Measurements from ENCODE around the gene KRTAP7-1.

The KRTAP7-1 gene, protein sequence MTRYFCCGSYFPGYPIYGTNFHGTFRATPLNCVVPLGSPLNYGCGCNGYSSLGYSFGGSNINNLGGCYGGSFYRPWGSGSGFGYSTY

DNA sequence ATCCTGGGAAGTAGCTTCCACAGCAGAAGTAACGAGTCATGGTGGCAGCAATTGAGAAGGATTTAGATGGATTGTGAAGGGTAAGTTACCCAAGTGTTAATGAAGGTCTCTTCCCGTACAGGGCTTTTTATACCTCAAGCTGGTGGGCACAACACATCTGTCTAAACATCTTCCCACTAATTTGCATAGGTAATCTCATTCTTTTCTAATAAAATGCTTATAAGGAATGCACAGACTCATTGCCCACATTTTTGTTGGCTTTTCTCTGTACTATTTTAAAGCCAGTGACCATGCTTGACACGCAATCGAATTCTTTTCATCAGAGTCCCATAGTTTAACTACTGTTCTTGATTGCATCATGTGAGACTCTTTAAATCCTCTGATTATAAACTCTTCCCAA is at the start of gene KRTAP7-1:
KRTAP7-1 (minus strand) TSS at position 101 of the 400 bp plus-strand sequence; CDS start at position 40, 61 bp downstream.
- no peak for DNase-seq

DNA sequence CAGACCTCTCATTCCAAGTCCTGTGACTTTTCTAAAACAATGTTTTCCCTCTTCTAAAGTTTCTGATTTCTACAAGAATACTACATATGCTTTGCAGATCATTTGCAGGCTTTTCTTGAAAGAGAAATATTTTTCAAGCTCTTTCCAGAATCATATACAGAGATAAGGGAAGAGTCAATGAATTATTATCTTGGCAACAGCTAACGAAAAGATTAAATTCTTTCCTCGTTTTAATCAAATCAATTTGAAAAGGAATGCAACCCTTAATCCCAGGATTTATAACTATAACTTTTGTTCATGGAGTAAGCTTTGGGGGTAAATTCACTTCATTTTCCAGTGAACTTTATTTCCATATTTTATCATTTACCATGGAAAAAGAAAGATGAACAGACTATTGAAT is 45.0 kb upstream of the KRTAP7-1 start:
- DNase-seq = no peak

DNA sequence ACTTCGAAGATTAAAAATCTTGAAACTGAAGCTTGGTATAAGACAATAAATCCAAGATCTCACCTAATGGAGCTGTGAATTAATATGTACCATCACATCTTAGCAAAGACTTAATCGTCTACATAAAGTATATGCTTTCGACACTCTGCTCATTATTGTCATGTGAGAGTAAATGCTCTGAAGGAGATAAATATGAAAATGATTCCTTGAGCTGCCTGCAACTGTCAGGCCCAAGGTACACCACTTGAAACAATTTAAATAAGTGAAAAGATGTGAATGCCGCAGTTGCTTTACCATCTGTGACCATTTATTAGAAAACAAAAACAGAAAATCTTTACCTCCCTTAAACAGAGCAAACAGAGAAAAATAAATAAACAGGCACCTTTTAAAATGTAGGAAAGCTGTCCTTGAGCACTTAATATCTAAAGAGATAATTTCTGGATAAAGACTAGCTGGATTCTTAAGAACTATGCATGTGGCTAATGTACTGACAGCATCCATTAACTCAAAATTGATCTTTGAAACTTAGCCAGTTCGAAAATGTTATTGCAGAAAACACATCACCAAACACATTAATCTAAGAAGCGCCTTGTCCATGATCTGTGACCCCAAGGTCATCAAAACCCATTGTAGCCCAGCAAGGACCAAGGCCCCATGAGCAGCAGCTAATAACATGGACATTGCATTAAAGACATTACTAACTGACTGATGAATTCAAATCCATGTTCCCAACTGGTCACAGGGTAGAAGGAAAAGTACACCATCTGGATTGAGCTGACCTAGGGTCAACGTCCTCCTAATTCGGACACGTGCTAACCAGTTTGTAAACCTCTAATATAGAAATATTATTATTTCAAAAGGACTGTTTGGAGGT is 18.3 kb upstream of the KRTAP7-1 start:
- no peak for DNase-seq

DNA sequence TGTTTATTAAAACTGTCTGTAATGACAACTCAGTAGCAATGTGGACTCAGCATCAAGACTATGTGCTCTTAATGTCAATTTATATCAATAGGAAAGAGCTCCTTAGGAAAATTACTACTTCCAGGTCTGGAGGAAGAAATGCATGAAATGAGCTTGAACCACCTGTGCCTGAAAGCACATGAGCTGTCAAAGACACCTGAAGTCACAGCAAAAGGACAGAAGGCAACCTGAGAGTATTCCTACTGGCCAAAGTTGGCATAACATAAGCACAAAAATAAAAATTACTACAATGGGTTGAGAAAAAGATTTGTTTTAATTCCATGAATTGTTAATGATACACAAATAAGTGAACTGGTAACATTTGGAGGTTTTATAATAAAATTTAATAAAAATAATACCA is 13.4 kb upstream of the KRTAP7-1 start:
- DNase-seq = no peak

DNA sequence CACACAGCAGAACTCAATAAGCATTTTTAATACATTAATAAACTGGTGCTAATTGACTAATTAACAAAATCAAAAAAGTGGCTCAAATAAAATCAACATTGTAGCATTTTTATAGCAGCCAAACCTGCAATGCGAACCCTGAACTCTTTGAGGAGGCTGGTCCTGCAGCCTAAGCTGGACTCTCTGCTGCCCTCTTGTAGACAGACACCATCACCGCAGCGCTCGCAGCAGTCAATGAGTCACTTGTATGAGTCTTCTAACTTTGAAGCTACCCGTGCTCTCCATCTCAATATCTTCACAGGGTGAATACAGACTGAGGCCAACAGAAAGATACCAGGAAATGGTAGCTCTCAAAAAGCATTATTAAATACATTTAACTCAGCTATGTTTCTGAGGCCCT is 9.7 kb upstream of the KRTAP7-1 start:
- DNase-seq = no peak

DNA sequence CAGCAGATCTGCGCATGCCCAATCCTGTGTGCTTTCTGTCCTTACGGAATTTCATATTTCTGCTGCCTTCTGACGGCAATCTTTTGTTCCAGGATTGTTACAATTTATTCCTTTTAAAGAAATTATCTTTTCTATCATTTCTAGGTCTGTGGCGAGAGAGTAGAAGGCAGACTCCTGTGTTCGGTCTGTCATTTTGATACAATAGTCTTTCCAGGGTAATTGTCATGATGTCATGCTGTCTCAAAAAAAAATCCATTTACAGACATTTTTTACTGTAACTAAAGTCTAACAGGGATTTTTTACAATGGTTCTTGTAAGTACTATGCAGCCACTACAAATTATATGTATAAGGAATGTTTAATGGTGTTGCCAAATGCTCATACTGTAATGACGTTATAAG is 9.0 kb upstream of the KRTAP7-1 start:
- no peak for DNase-seq

DNA sequence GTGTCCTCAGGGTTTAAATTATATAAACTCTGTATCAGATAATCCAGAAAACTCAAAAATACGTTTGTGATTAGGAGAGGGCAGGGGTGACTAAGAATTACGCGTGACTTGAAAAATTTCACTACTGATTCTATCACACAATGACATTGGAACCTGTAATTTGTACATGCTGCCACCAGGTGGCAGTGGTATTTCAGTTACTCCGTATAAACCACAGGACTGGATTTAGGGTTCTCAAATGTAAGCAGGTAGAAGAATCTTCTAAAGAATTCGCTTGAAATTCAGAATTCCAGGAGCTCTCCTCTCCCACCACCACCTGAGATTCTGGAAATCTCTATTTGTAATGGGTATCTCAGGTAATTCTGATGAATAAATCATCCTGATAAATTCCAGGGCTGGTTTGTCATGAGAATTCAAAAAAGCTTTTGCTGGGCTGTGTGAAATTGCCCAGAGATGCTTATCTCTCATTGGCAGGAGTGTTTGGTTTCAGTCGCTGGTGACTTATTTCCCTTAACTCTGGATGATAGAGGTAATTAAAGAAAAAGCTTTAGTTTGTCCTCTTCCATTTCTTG is 1.7 kb upstream of the KRTAP7-1 start:
- DNase-seq = no peak

DNA sequence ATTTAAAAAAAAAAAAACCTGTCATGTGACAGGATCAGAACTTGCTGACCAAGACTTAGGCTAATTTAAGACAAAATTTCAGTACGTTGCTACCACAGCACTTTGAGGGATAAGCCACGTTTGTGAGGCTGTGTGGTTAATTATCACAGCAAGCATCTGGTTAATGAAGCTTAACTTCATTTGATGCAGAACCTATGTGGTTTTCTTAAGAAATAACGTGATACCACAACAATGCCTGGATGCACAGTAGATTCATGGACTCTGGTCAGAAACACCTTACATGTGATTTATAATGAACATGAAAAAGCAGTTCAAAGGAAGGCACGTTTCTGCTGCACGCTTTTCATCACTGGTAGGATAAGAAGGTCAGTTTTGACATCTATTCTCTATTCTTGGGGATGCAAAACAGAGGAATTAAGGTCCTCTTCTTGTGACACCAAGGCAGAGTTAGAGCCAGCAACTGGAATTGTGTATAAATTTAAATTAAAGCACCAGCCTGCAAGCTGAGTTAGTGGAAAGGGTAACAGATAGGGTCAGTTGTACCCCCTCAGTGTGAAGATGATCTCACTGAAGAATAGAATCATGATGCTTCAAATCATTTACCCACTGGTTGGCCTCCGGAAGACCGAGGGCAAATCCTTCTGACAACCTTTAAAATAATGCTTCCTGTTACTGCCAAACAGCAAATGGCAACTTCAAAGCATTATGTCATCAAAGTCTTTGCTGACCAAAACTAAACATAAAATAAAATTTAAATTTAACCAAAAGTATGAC is 10.5 kb downstream of the KRTAP7-1 start:
- no peak for DNase-seq

DNA sequence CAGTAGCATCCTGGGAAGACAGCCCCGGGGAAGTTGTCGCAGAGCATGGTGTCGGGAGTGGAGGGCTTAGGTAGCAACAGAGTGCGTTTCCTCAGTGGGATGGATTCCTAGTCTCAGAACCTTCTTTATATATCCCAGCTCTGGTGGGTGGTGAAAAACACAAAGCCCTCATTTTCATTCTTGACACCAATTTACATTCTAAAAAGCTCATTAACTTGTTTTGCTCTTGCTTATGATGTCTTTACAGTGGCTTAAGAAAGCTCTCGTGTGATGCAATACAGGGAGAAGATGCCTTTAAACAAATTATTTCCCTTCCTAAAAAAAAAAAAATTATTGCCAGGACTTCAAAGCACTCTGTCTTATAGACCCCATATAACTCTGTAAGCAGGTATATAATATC is 16.4 kb downstream of the KRTAP7-1 start, which contains the start of gene KRTAP8-1:
KRTAP8-1 (minus strand) TSS at position 101 of the 400 bp plus-strand sequence; CDS start at position 47, 54 bp downstream.
- no peak for DNase-seq

DNA sequence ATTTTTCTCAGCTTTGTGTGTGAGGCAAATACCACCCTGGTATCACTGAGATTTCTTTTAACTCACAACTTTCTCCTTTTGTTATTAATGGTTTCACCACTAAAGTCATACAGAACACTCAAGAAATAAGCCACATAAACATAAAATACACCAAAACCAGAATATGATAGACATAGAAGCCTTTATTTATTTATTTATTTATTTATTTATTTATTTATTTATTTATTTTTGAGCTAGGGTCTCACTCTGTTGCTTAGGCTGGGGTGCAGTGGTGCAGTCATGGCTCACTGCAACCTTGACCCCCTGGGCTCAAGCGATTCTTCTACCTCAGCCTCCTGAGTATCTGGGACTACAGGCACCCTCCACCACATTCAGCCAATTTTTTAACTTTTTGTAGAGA is 29.0 kb downstream of the KRTAP7-1 start:
- no peak for DNase-seq

DNA sequence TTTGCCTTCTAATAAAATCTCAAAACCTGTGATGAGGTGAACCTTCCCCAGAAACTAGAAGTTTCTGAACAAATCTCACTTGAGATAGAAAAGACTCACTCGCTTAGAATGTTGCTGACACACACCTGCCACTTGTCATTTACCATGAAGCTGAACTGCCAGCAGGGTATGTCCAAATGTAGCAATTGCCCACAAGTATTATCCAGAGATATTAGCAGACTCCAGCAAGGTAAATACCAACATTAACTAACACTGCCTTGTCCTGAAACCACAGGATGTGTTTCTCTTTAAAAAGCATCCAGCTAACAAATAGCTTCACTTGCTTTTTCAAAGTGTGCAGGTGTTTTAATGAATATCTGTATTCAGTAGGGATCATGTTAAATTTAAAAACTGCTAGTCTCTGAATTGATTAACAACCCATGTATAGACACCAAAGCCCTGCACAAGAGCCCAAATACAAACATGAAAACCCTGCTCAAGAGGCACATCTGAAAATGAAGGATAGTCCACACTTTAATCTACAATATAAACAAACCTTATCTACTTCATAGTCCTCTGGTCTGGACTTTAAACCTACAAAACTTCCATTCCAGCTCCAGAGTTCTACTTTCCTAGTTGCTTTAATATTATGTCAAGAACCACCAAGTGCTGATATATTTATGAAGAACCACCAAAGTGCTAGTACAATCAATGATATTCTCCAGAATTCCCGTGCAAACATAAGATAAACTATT is 35.8 kb downstream of the KRTAP7-1 start:
- no peak for DNase-seq

DNA sequence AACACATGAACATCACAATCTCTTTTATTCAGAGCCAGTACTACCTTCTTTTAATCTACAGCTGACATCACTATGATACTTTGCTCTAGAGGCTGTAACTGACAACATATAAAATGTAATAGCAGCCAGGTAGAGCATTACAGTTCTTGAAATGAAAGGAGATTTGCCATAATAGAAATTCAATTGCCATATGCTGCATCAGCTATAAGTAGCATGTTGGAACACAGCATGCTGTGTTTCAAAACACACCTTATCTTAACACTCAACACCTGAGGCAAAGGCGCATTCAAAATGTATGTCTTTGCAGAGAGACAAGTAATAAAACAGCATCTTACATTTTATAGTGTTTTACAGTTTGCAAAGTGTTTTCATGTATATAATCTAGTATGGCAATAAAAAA is 50.3 kb downstream of the KRTAP7-1 start:
- no peak for DNase-seq

All from NCI-H2081 treated with DMSO at 0.1 percent for 48 hours (cell line).